ENCODE results near the gene FAM168A. TPM values are rescaled to one million over a fixed set of nuclear protein-coding genes. Genes with fewer than 3 reads are reported as not detected.
A peak's percentile ranks its signal among the peaks of the same experiment; 100 is the strongest.

FAM168A gene
- total RNA-seq = 10 to 100 TPM; 15.2 to 17.2 TPM

- Mint-ChIP-seq H3K9me3 (no peaks in the 10 kb centered on the region), H3K4me3 (peak within 1 kb of the TSS; percentile 96), H3K36me3 (no peaks in the 10 kb centered on the region), H3K4me1 (ENCODE audit: low read depth in 2 of 2) (peaks cover 23 to 25% of the 10 kb centered on the region in 2 donors), H3K27ac (peak within 1 kb of the TSS; percentile 79 to 97), H3K27me3 (no peaks in the 10 kb centered on the region)
- peak; percentile 95 for DNase-seq (ENCODE audit: low spot score)
- ATAC-seq = peak; percentile 98 to 99
Measured at GRCh38 chr11:73597956-73598718, at the start of gene FAM168A. Gene FAM168A (minus strand): TSS chr11:73598112. CDS start chr11:73468474, 129,638 bp downstream.

- DNase-seq (ENCODE audit: low spot score) = peak; percentile 86
- ATAC-seq = peak; percentile 97 to 98
- Mint-ChIP-seq H3K36me3 (no peaks in the 10 kb centered on the region), H3K4me1 (ENCODE audit: low read depth in 2 of 2) (peaks cover 0 to 8% of the 10 kb centered on the region in 2 donors), H3K4me3 (peak overlapping the region; percentile 45), H3K27me3 (peaks cover 0 to 8% of the 10 kb centered on the region in 2 donors), H3K9me3 (no peaks in the 10 kb centered on the region), H3K27ac (no peak overlapping the region)
Measured at GRCh38 chr11:73647459-73648100, 49.7 kb upstream of the FAM168A start.

GRCh38 chr11:73645972-73646631, 48.2 kb upstream of the FAM168A start, which contains the start of gene PLEKHB1:
Gene PLEKHB1 (plus strand): TSS chr11:73646581. CDS start chr11:73646609, 28 bp downstream.
- Mint-ChIP-seq H3K27ac (no peak within 1 kb of the TSS), H3K27me3 (peaks cover 0 to 8% of the 10 kb centered on the region in 2 donors), H3K9me3 (no peaks in the 10 kb centered on the region), H3K4me1 (ENCODE audit: low read depth in 2 of 2) (peaks cover 0 to 8% of the 10 kb centered on the region in 2 donors), H3K4me3 (peak within 1 kb of the TSS; percentile 45), H3K36me3 (no peaks in the 10 kb centered on the region)
- ATAC-seq (no peak), DNase-seq (ENCODE audit: low spot score) (no peak)

GRCh38 chr11:73645121-73645969, 47.4 kb upstream of the FAM168A start:
- ATAC-seq (no peak), DNase-seq (ENCODE audit: low spot score) (no peak)
- H3K27ac Mint-ChIP-seq = no peak overlapping the region
- H3K9me3 Mint-ChIP-seq = no peaks in the 10 kb centered on the region
- H3K27me3 Mint-ChIP-seq = peaks cover 0 to 8% of the 10 kb centered on the region in 2 donors
- no peak overlapping the region for H3K4me3 Mint-ChIP-seq
- no peaks in the 10 kb centered on the region for H3K36me3 Mint-ChIP-seq
- peaks cover 0 to 8% of the 10 kb centered on the region in 2 donors for H3K4me1 Mint-ChIP-seq (ENCODE audit: low read depth in 2 of 2)

GRCh38 chr11:73641668-73642067, 43.8 kb upstream of the FAM168A start:
- DNase-seq (ENCODE audit: low spot score) (no peak), ATAC-seq (no peak)
- Mint-ChIP-seq H3K4me1 (ENCODE audit: low read depth in 2 of 2) (no peaks in the 10 kb centered on the region), H3K36me3 (no peaks in the 10 kb centered on the region), H3K9me3 (no peaks in the 10 kb centered on the region), H3K27ac (no peak overlapping the region), H3K27me3 (peaks cover 0 to 8% of the 10 kb centered on the region in 2 donors), H3K4me3 (no peak overlapping the region)

- DNase-seq (ENCODE audit: low spot score) (no peak), ATAC-seq (no peak)
- Mint-ChIP-seq H3K27me3 (peaks cover 0 to 4% of the 10 kb centered on the region in 2 donors), H3K4me1 (ENCODE audit: low read depth in 2 of 2) (peaks cover 0 to 3% of the 10 kb centered on the region in 2 donors), H3K36me3 (no peaks in the 10 kb centered on the region), H3K4me3 (no peak overlapping the region), H3K9me3 (no peaks in the 10 kb centered on the region), H3K27ac (no peak overlapping the region)
Measured at GRCh38 chr11:73640592-73640991, 42.7 kb upstream of the FAM168A start.

GRCh38 chr11:73637012-73637411, 39.1 kb upstream of the FAM168A start:
- ATAC-seq = no peak
- DNase-seq (ENCODE audit: low spot score) = no peak
- H3K27me3 Mint-ChIP-seq = no peaks in the 10 kb centered on the region
- no peak overlapping the region for H3K4me3 Mint-ChIP-seq
- no peak overlapping the region for H3K27ac Mint-ChIP-seq
- no peaks in the 10 kb centered on the region for H3K36me3 Mint-ChIP-seq
- no peaks in the 10 kb centered on the region for H3K9me3 Mint-ChIP-seq
- peaks cover 0 to 6% of the 10 kb centered on the region in 2 donors for H3K4me1 Mint-ChIP-seq (ENCODE audit: low read depth in 2 of 2)

GRCh38 chr11:73636249-73636648, 38.3 kb upstream of the FAM168A start:
- Mint-ChIP-seq H3K4me3 (no peak overlapping the region), H3K4me1 (ENCODE audit: low read depth in 2 of 2) (peaks cover 0 to 6% of the 10 kb centered on the region in 2 donors), H3K9me3 (no peaks in the 10 kb centered on the region), H3K27me3 (no peaks in the 10 kb centered on the region), H3K27ac (no peak overlapping the region), H3K36me3 (no peaks in the 10 kb centered on the region)
- ATAC-seq (peak in 1 of 2 donors; percentile 24), DNase-seq (ENCODE audit: low spot score) (no peak)

GRCh38 chr11:73635721-73636120, 37.8 kb upstream of the FAM168A start:
- Mint-ChIP-seq H3K27me3 (no peaks in the 10 kb centered on the region), H3K4me3 (no peak overlapping the region), H3K4me1 (ENCODE audit: low read depth in 2 of 2) (peaks cover 0 to 6% of the 10 kb centered on the region in 2 donors), H3K36me3 (no peaks in the 10 kb centered on the region), H3K27ac (no peak overlapping the region), H3K9me3 (no peaks in the 10 kb centered on the region)
- no peak for DNase-seq (ENCODE audit: low spot score)
- ATAC-seq = no peak

GRCh38 chr11:73633999-73634398, 36.1 kb upstream of the FAM168A start:
- Mint-ChIP-seq H3K9me3 (no peaks in the 10 kb centered on the region), H3K27ac (no peak overlapping the region), H3K4me1 (ENCODE audit: low read depth in 2 of 2) (peaks cover 0 to 6% of the 10 kb centered on the region in 2 donors), H3K27me3 (no peaks in the 10 kb centered on the region), H3K36me3 (no peaks in the 10 kb centered on the region), H3K4me3 (no peak overlapping the region)
- ATAC-seq = no peak
- DNase-seq (ENCODE audit: low spot score) = no peak

- no peaks in the 10 kb centered on the region for H3K27me3 Mint-ChIP-seq
- peaks cover 0 to 6% of the 10 kb centered on the region in 2 donors for H3K4me1 Mint-ChIP-seq (ENCODE audit: low read depth in 2 of 2)
- no peak overlapping the region for H3K4me3 Mint-ChIP-seq
- no peak for DNase-seq (ENCODE audit: low spot score)
- no peak overlapping the region for H3K27ac Mint-ChIP-seq
- no peak for ATAC-seq
- H3K36me3 Mint-ChIP-seq = no peaks in the 10 kb centered on the region
- H3K9me3 Mint-ChIP-seq = no peaks in the 10 kb centered on the region
Measured at GRCh38 chr11:73632996-73633395, 35.1 kb upstream of the FAM168A start.

GRCh38 chr11:73629907-73630306, 32.0 kb upstream of the FAM168A start:
- no peaks in the 10 kb centered on the region for H3K9me3 Mint-ChIP-seq
- peaks cover 0 to 6% of the 10 kb centered on the region in 2 donors for H3K4me1 Mint-ChIP-seq (ENCODE audit: low read depth in 2 of 2)
- no peak for DNase-seq (ENCODE audit: low spot score)
- H3K4me3 Mint-ChIP-seq = no peak overlapping the region
- H3K27ac Mint-ChIP-seq = no peak overlapping the region
- no peak for ATAC-seq
- H3K36me3 Mint-ChIP-seq = no peaks in the 10 kb centered on the region
- peaks cover 0 to 3% of the 10 kb centered on the region in 2 donors for H3K27me3 Mint-ChIP-seq

- Mint-ChIP-seq H3K27ac (no peak overlapping the region), H3K4me3 (no peak overlapping the region), H3K4me1 (ENCODE audit: low read depth in 2 of 2) (peaks cover 0 to 3% of the 10 kb centered on the region in 2 donors), H3K9me3 (no peaks in the 10 kb centered on the region), H3K36me3 (no peaks in the 10 kb centered on the region), H3K27me3 (peaks cover 21 to 23% of the 10 kb centered on the region in 2 donors)
- peak; percentile 62 to 69 for ATAC-seq
- peak; percentile 74 for DNase-seq (ENCODE audit: low spot score)
Measured at GRCh38 chr11:73625696-73626318, 27.9 kb upstream of the FAM168A start.

All from natural killer cell treated with Interleukin-12 subunit alpha and Interleukin-12 subunit beta and Interleukin-15 and Interleukin-18, amount 100 ng/mL, for 72 hours (primary cell).